Smooth muscle cell (in vitro differentiated cells): ENCODE measurements around the gene CAPNS1. TPM values are rescaled to one million over a fixed set of nuclear protein-coding genes. Genes with fewer than 3 reads are reported as not detected.
A peak's percentile ranks its signal among the peaks of the same experiment; 100 is the strongest.
"Not testable (repeated sequence)": the region's sequence is repeated elsewhere in the genome, so short reads cannot be mapped to it uniquely, and the experiment has no call there.

ENCODE experiments used
- DNase-seq: peaks from one replicate; lab custom pipeline; 2025; ENCODE audit not compliant: unreplicated experiment; lab: John Stamatoyannopoulos, UW
- H2AFZ ChIP-seq: fragments of 200-600 bp; sonication (generic); 2 replicates; pipeline ENCODE4 v1.6.0; 2016; ENCODE audit warnings: antibody characterized with exemption, low read depth, mild to moderate bottlenecking
- H3F3A ChIP-seq: fragments of 200-600 bp; sonication (generic); 2 replicates; pipeline ENCODE4 v1.6.0; 2017; ENCODE audit warnings: antibody characterized with exemption, low read depth
- H3K27ac ChIP-seq: fragments of 200-600 bp; sonication (generic); 2 replicates; pipeline ENCODE4 v1.5.1; 2016; ENCODE audit warnings: low read depth, mild to moderate bottlenecking
- H3K27me3 ChIP-seq: fragments of 200-600 bp; sonication (generic); 2 replicates; pipeline ENCODE4 v1.6.1; 2016; ENCODE audit warnings: low read depth, mild to moderate bottlenecking
- H3K36me3 ChIP-seq: fragments of 200-600 bp; sonication (generic); 2 replicates; pipeline ENCODE4 v1.5.1; 2016; ENCODE audit warnings: low read depth
- H3K4me1 ChIP-seq: fragments of 200-600 bp; sonication (generic); 2 replicates; pipeline ENCODE4 v1.5.1; 2016; ENCODE audit warnings: low read depth
- H3K4me2 ChIP-seq: fragments of 200-600 bp; sonication (generic); 2 replicates; pipeline ENCODE4 v1.6.0; 2016; ENCODE audit warnings: mild to moderate bottlenecking
- H3K4me3 ChIP-seq: fragments of 200-600 bp; sonication (generic); 2 replicates; pipeline ENCODE4 v1.5.1; 2016; ENCODE audit warnings: mild to moderate bottlenecking
- H3K79me2 ChIP-seq: fragments of 200-600 bp; sonication (generic); 2 replicates; pipeline ENCODE4 v1.6.0; 2016; ENCODE audit warnings: low read depth, mild to moderate bottlenecking
- H3K9ac ChIP-seq: fragments of 200-600 bp; sonication (generic); 2 replicates; pipeline ENCODE4 v1.6.0; 2016; ENCODE audit warnings: low read depth
- H3K9me3 ChIP-seq: fragments of 200-600 bp; sonication (generic); replicated peaks from 2 replicates; pipeline ENCODE4 v1.5.1; 2016; ENCODE audit warnings: low read depth
- H4K20me1 ChIP-seq: fragments of 200-600 bp; sonication (generic); 2 replicates; pipeline ENCODE4 v1.6.0; 2016; ENCODE audit warnings: low read depth
- WGBS: methylation state at CpG from one replicate; pipeline ENCODE4 v1.1.7; 2016; ENCODE audit warnings: low lambda C conversion rate; 5-methylcytosine and 5-hydroxymethylcytosine counted together
- polyA plus RNA-seq: library from polyadenylated mRNA; unstranded; fragments of >200 nt; fragmentation: Nextera tagmentation; extraction: Ambion mirVana; gene quantifications from 2 replicates; pipeline ENCODE4 v1.2.1, GENCODE V29; 2016
- total RNA-seq: library from RNA; depleted of rRNA; stranded (reverse); fragments of >200 nt; gene quantifications from 2 replicates; pipeline ENCODE4 v1.2.3, GENCODE V29; 2014
- TF ChIP-seq, protein P1 (sequence below): fragments of 200-600 bp; sonication (generic); IDR thresholded peaks from 2 replicates; pipeline ENCODE4 v1.5.1; 2017; ENCODE audit warnings: borderline replicate concordance, mild to moderate bottlenecking, antibody characterized with exemption; ENCODE audit not compliant: insufficient read depth, poor library complexity, severe bottlenecking

Gene CAPNS1
- total and polyA plus RNA-seq, 2 experiments from 2014 or later: 183 to 383 TPM

DNA sequence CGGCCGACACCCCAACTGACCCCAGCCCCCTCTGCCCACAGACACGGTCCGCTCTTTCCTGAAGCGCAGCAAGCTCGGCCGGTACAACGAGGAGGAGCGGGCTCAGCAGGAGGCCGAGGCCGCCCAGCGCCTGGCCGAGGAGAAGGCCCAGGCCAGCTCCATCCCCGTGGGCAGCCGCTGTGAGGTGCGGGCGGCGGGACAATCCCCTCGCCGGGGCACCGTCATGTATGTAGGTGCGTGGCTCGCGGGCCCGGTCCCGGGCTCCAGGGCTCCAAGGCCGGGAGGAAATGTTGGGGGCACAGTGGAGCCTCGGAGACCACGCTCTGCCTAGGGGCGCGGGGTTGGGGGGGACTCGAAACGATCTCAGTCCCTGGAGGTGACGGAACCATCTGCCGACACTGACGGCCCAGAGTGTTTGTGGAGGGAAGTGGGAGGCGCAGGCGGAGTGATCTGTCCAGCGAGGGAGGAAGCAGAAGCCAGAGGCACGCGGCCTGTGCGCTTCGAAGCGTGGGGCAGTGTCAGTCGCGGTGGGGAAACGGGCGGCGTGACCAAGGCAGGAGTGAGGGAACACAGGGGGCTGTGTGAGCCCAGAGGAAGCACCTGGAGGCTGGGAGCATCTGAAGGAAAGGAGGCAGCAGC is 18.3 kb upstream of the CAPNS1 start:
- no peak overlapping the region for H3K4me3 ChIP-seq
- H3K9me3 ChIP-seq: no peaks in the 10 kb centered on the region
- H3K4me1 ChIP-seq: no peaks in the 10 kb centered on the region
- no peaks in the 10 kb centered on the region for H3F3A ChIP-seq
- no peak overlapping the region for H2AFZ ChIP-seq
- TF ChIP-seq, protein P1, sequence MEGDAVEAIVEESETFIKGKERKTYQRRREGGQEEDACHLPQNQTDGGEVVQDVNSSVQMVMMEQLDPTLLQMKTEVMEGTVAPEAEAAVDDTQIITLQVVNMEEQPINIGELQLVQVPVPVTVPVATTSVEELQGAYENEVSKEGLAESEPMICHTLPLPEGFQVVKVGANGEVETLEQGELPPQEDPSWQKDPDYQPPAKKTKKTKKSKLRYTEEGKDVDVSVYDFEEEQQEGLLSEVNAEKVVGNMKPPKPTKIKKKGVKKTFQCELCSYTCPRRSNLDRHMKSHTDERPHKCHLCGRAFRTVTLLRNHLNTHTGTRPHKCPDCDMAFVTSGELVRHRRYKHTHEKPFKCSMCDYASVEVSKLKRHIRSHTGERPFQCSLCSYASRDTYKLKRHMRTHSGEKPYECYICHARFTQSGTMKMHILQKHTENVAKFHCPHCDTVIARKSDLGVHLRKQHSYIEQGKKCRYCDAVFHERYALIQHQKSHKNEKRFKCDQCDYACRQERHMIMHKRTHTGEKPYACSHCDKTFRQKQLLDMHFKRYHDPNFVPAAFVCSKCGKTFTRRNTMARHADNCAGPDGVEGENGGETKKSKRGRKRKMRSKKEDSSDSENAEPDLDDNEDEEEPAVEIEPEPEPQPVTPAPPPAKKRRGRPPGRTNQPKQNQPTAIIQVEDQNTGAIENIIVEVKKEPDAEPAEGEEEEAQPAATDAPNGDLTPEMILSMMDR: no peak
- H3K79me2 ChIP-seq: peaks cover 13% of the 10 kb centered on the region
- DNase-seq: no peak
- H3K4me2 ChIP-seq: no peak overlapping the region
- no peaks in the 10 kb centered on the region for H3K36me3 ChIP-seq
- H3K9ac ChIP-seq: no peak overlapping the region
- 96% methylated on average over 45 of the region's 49 CpGs for WGBS
- peaks cover 8% of the 10 kb centered on the region for H4K20me1 ChIP-seq
- no peak overlapping the region for H3K27ac ChIP-seq
- no peaks in the 10 kb centered on the region for H3K27me3 ChIP-seq

- Histone ChIP-seq H2AFZ (no peak overlapping the region), H3K9ac (no peak overlapping the region), H3K79me2 (no peaks in the 10 kb centered on the region), H3K27ac (no peak overlapping the region), H3K4me1 (no peaks in the 10 kb centered on the region), H3K36me3 (no peaks in the 10 kb centered on the region), H3K4me2 (no peak overlapping the region), H3F3A (peaks cover 22% of the 10 kb centered on the region), H4K20me1 (no peaks in the 10 kb centered on the region), H3K4me3 (no peak overlapping the region), H3K9me3 (no peaks in the 10 kb centered on the region), H3K27me3 (no peaks in the 10 kb centered on the region)
- TF ChIP-seq, protein P1: no peak
- WGBS: 98% methylated on average over 9 of the region's 9 CpGs
- no peak for DNase-seq
Measured at GRCh38 chr19:36125557-36125956, 14.3 kb upstream of the CAPNS1 start.

GRCh38 chr19:36128392-36128736 is 11.5 kb upstream of the CAPNS1 start:
- no peaks in the 10 kb centered on the region for H4K20me1 ChIP-seq
- no peak for DNase-seq
- H2AFZ ChIP-seq: peak overlapping the region; percentile 72
- H3K9ac ChIP-seq: peak overlapping the region; percentile 17
- no peaks in the 10 kb centered on the region for H3K4me1 ChIP-seq
- H3K27me3 ChIP-seq: no peaks in the 10 kb centered on the region
- no peaks in the 10 kb centered on the region for H3K79me2 ChIP-seq
- TF ChIP-seq, protein P1: no peak
- H3F3A ChIP-seq: peaks cover 22% of the 10 kb centered on the region
- H3K9me3 ChIP-seq: no peaks in the 10 kb centered on the region
- WGBS: 6% methylated on average over 10 of the region's 10 CpGs
- peak overlapping the region; percentile 53 for H3K4me3 ChIP-seq
- H3K36me3 ChIP-seq: no peaks in the 10 kb centered on the region
- H3K27ac ChIP-seq: peak overlapping the region; percentile 67
- H3K4me2 ChIP-seq: peak overlapping the region; percentile 86

- DNase-seq, H2AFZ ChIP-seq, H3K4me2 ChIP-seq, H3K4me3 ChIP-seq, H3K27ac ChIP-seq, H3K9ac ChIP-seq, H3K9me3 ChIP-seq, H4K20me1 ChIP-seq, H3K36me3 ChIP-seq, H3K27me3 ChIP-seq, H3K4me1 ChIP-seq, H3K79me2 ChIP-seq: not testable (repeated sequence)
- WGBS: 84% methylated on average over 6 of the region's 6 CpGs
- H3F3A ChIP-seq: peaks cover 22% of the 10 kb centered on the region
Measured at GRCh38 chr19:36131221-36131620, 8.6 kb upstream of the CAPNS1 start.

DNA sequence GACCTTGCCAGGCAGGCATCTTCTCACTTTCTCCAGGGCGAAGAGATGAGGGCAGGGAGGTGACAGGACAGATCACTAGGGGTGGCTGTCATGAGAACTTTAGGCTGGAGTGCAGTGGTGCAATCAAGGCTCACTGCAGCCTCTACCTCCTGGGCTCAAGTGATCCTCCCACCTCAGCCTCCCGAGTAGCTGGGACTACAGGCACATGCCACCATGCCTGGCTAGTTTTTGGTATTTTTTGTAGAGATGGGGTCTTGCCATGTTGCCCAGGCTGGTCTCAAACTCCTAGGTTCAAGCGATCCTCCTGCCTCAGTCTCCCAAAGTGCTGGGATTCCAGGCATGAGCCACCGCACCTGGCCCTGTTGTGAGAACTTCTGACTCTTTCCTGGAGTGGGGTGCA is 5.0 kb upstream of the CAPNS1 start:
- H4K20me1 ChIP-seq, H2AFZ ChIP-seq, H3K4me2 ChIP-seq, H3K79me2 ChIP-seq, DNase-seq, H3K9me3 ChIP-seq, H3K4me3 ChIP-seq, H3F3A ChIP-seq, H3K4me1 ChIP-seq, H3K36me3 ChIP-seq, H3K27ac ChIP-seq, H3K27me3 ChIP-seq, H3K9ac ChIP-seq: not testable (repeated sequence)
- WGBS: 94% methylated on average over 4 of the region's 4 CpGs
